OCI-LY1 (cell line): ENCODE data around the gene AKNAD1.

Experiments
- CTCF ChIP-seq: fragments of 200-600 bp; sonication (generic), shearing (Covaris generic); IDR thresholded peaks from 2 replicates; pipeline ENCODE4 v1.5.1; 2017; ENCODE audit warnings: mild to moderate bottlenecking, antibody characterized with exemption, low read length, moderate library complexity, mixed read lengths
- EZH2 ChIP-seq: fragments of 200-600 bp; sonication (generic), shearing (Covaris generic); IDR thresholded peaks from 2 replicates; pipeline ENCODE4 v1.8.0; 2017; ENCODE audit warnings: borderline replicate concordance, mixed run types, mild to moderate bottlenecking, antibody characterized with exemption, low read length, moderate library complexity, mixed read lengths

GRCh38 chr1:108832929-108833328 is 24.0 kb downstream of the AKNAD1 start:
- no peak for TF ChIP-seq CTCF
- TF ChIP-seq EZH2, result no peak
